ENCODE results near the gene NPR3. TPM values are rescaled to one million over a fixed set of nuclear protein-coding genes. Genes with fewer than 3 reads are reported as not detected.

Gene NPR3
- polyA plus RNA-seq, 1 donor (not counting 4 experiments of a cell fraction or from before 2014, with no cell fraction given), result 0.12 TPM

DNA sequence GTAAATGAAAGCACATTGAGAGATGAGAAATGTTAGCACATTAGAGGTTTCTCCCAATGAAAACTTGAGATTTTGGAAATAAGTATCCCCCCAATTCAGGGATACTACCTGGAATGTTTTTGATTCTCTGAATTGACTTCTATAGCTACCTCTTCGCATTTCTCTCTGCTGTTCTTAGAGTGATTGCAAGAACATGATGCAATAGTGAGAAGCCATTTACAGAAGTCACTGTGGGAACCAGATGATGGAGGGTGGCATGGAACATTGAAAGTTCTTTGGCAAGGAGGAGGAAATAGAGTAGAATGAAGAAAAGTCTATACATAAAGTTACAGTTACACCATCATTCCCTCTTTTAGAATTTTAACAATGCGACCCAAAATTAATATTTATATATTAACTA is 9.2 kb downstream of the NPR3 start:
- Histone ChIP-seq H3K9ac (ENCODE audit: control insufficient read depth, extremely low read depth, insufficient read depth, low read length) (no peak overlapping the region), H3K27me3 (ENCODE audit: control insufficient read depth, extremely low read depth, insufficient read depth, low read length) (no peaks in the 10 kb centered on the region), H2AFZ (ENCODE audit: control insufficient read depth, low read length) (no peak overlapping the region), H3K79me2 (ENCODE audit: control insufficient read depth, insufficient read depth, low read length) (no peaks in the 10 kb centered on the region), H3K4me2 (ENCODE audit: control insufficient read depth, extremely low read depth, insufficient read depth, low read depth, low read length) (no peak overlapping the region), H3K4me1 (ENCODE audit: control insufficient read depth, extremely low read depth, insufficient read depth, low read length) (no peaks in the 10 kb centered on the region), H4K20me1 (ENCODE audit: control insufficient read depth, extremely low read depth, insufficient read depth, low read length) (no peaks in the 10 kb centered on the region), H3K9me1 (ENCODE audit: control insufficient read depth, extremely low read depth, insufficient read depth, low read length) (no peaks in the 10 kb centered on the region), H3K27ac (ENCODE audit: control insufficient read depth, insufficient read depth, low read length) (no peak overlapping the region), H3K4me3 (ENCODE audit: control insufficient read depth in 2 of 3, extremely low read depth in 1 of 3, insufficient read depth in 2 of 3, low read depth in 1 of 3, low read length in 3 of 3) (no peak overlapping the region), H3K9me3 (ENCODE audit: control insufficient read depth, low read depth, low read length) (no peaks in the 10 kb centered on the region), H3K36me3 (ENCODE audit: control insufficient read depth in 2 of 2, extremely low read depth in 1 of 2, insufficient read depth in 2 of 2, low read length in 2 of 2) (no peaks in the 10 kb centered on the region)
- TF ChIP-seq EZH2 (IDR thresholded peaks at IDR 0.05; ENCODE audit: low read length), result no peak
- TF ChIP-seq, protein P1, sequence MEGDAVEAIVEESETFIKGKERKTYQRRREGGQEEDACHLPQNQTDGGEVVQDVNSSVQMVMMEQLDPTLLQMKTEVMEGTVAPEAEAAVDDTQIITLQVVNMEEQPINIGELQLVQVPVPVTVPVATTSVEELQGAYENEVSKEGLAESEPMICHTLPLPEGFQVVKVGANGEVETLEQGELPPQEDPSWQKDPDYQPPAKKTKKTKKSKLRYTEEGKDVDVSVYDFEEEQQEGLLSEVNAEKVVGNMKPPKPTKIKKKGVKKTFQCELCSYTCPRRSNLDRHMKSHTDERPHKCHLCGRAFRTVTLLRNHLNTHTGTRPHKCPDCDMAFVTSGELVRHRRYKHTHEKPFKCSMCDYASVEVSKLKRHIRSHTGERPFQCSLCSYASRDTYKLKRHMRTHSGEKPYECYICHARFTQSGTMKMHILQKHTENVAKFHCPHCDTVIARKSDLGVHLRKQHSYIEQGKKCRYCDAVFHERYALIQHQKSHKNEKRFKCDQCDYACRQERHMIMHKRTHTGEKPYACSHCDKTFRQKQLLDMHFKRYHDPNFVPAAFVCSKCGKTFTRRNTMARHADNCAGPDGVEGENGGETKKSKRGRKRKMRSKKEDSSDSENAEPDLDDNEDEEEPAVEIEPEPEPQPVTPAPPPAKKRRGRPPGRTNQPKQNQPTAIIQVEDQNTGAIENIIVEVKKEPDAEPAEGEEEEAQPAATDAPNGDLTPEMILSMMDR (optimal IDR thresholded peaks at IDR 0.05 in 1 of 3, IDR thresholded peaks at IDR 0.05 in 1 of 3, conservative IDR thresholded peaks at IDR 0.05 in 1 of 3; ENCODE audit: extremely low read depth in 1 of 3, insufficient read depth in 2 of 3, low read length in 3 of 3), result no peak
- FAIRE-seq, result no peak
- no peak for DNase-seq (ENCODE audit: low read depth, low spot score)
- dilution Hi-C loops (cut with MboI; ENCODE audit: extremely low pct_ligation_motif_present, low sequenced_read_pairs), result no loop called here

DNA sequence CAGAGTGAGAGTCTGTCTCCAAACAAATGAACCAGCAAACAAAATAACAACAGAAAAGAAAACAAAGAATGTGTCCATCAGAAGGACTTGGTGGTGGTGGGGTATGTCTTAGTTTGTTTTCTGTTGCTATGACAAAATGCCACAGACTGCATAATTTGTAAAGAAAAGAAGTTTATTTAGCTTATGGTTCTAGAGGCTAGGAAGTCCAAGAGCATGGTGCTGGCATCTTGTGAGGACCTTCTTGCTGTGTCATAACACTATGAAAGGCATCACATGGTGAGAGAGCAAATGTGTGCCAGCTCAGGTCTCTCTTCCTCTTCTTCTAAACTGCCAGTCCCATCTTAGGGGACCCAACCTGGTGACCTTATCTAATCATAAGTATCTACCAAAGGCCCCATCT is 10.5 kb downstream of the NPR3 start:
- H3K4me2 ChIP-seq (ENCODE audit: control insufficient read depth, extremely low read depth, insufficient read depth, low read depth, low read length), result no peak overlapping the region
- FAIRE-seq (no peak), DNase-seq (ENCODE audit: low read depth, low spot score) (no peak)
- H3K27me3 ChIP-seq (ENCODE audit: control insufficient read depth, extremely low read depth, insufficient read depth, low read length), result no peaks in the 10 kb centered on the region
- H4K20me1 ChIP-seq (ENCODE audit: control insufficient read depth, extremely low read depth, insufficient read depth, low read length), result no peaks in the 10 kb centered on the region
- no peak overlapping the region for H3K27ac ChIP-seq (ENCODE audit: control insufficient read depth, insufficient read depth, low read length)
- H3K4me3 ChIP-seq (ENCODE audit: control insufficient read depth in 2 of 3, extremely low read depth in 1 of 3, insufficient read depth in 2 of 3, low read depth in 1 of 3, low read length in 3 of 3), result no peak overlapping the region
- no peaks in the 10 kb centered on the region for H3K79me2 ChIP-seq (ENCODE audit: control insufficient read depth, insufficient read depth, low read length)
- dilution Hi-C loops (cut with MboI; ENCODE audit: extremely low pct_ligation_motif_present, low sequenced_read_pairs), result no loop called here
- H3K4me1 ChIP-seq (ENCODE audit: control insufficient read depth, extremely low read depth, insufficient read depth, low read length), result no peaks in the 10 kb centered on the region
- H3K36me3 ChIP-seq (ENCODE audit: control insufficient read depth in 2 of 2, extremely low read depth in 1 of 2, insufficient read depth in 2 of 2, low read length in 2 of 2), result no peaks in the 10 kb centered on the region
- no peaks in the 10 kb centered on the region for H3K9me1 ChIP-seq (ENCODE audit: control insufficient read depth, extremely low read depth, insufficient read depth, low read length)
- H2AFZ ChIP-seq (ENCODE audit: control insufficient read depth, low read length), result no peak overlapping the region
- H3K9ac ChIP-seq (ENCODE audit: control insufficient read depth, extremely low read depth, insufficient read depth, low read length), result no peak overlapping the region
- TF ChIP-seq, protein P1 (optimal IDR thresholded peaks at IDR 0.05 in 1 of 3, IDR thresholded peaks at IDR 0.05 in 1 of 3, conservative IDR thresholded peaks at IDR 0.05 in 1 of 3; ENCODE audit: extremely low read depth in 1 of 3, insufficient read depth in 2 of 3, low read length in 3 of 3), result no peak
- no peak for TF ChIP-seq EZH2 (IDR thresholded peaks at IDR 0.05; ENCODE audit: low read length)
- H3K9me3 ChIP-seq (ENCODE audit: control insufficient read depth, low read depth, low read length), result no peaks in the 10 kb centered on the region

Measured in keratinocyte (primary cell).